OCI-M2 (cell line): ENCODE data around the gene HSD17B11.
"Not testable (repeated sequence)": the region's sequence is repeated elsewhere in the genome, so short reads cannot be mapped to it uniquely, and the experiment has no call there.

Experiments used
- DNase-seq: peaks from one replicate; lab custom pipeline; 2025; ENCODE audit not compliant: unreplicated experiment; lab: John Stamatoyannopoulos, UW

HSD17B11 gene

DNA sequence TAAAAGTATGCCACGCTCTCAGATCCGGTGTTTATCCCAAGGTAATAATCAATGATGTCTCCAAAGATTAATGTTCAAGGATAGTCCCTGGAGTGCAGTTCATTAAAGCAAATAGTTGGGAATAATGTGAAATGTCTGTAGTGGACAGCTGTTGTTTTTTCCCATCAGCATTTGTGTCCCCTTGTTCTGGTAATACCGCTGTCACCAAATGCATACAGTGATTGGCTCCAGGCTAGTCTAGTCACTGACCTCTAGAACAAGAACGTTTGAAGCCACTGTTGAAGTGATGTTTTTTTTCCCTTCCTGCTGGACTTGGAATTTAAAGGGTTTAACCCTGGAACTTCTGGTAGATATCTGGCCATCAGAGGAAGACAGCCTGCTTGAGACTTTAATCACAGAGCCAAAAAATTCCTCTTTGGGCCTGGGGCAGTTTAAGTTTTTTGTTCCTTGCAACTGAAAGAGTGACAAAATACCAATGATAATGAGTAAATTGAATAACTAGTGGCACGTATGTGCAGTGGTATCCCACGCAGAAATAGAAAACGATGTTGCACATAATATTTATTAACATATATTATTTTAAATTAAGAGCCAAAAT lies 30.6 kb downstream of the HSD17B11 start:
- no peak for DNase-seq

DNA sequence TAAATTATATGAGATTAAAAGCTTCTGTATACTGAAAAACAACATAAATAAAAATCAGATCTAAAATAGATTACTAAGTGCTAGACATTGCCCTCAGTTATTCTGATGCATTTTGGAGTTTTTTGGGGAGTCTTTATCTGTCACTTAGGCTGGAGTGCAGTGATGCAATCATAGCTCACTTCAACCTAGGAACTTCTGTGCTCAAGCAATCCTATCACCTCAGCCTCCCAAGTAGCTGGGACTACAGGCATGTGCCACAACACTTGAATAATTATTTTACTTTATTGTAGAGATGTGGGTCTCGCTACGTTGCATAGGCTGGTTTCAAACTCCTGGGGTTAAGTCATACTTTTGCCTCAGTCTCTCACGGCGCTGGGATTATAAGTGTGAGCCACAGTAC lies 31.7 kb downstream of the HSD17B11 start:
- DNase-seq: no peak

DNA sequence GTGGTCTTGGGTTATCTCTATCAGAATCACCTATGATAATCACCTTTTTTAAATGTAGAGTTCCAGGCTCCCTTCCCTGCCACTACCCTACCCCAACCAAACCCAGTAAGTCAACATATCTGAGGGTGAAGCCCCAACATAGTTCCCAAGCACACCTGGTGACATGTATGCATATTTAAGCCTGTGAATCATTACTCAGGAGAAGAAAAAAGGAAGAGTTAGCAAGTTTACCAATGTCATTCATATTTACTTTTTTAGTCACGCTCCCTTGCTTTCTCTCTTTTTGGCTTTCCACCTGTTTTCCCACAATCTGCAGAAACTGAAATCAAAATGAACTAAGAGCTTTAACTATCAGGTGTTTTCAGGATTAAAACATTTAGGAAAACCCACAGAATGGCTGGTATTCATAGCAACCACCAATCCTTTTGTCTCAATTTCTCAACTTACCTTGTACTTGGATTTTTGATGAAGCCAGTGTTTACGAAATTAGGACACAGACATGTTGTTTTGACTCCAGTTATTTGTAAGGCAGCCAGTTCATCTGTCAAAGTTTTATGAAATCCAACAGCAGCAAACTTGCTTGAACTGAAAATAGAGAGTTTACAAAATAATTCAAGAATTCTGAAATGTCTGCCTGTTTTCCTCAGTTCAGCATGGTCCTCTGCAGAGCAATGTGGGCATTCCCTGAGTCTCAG lies 34.0 kb downstream of the HSD17B11 start:
- DNase-seq: no peak

DNA sequence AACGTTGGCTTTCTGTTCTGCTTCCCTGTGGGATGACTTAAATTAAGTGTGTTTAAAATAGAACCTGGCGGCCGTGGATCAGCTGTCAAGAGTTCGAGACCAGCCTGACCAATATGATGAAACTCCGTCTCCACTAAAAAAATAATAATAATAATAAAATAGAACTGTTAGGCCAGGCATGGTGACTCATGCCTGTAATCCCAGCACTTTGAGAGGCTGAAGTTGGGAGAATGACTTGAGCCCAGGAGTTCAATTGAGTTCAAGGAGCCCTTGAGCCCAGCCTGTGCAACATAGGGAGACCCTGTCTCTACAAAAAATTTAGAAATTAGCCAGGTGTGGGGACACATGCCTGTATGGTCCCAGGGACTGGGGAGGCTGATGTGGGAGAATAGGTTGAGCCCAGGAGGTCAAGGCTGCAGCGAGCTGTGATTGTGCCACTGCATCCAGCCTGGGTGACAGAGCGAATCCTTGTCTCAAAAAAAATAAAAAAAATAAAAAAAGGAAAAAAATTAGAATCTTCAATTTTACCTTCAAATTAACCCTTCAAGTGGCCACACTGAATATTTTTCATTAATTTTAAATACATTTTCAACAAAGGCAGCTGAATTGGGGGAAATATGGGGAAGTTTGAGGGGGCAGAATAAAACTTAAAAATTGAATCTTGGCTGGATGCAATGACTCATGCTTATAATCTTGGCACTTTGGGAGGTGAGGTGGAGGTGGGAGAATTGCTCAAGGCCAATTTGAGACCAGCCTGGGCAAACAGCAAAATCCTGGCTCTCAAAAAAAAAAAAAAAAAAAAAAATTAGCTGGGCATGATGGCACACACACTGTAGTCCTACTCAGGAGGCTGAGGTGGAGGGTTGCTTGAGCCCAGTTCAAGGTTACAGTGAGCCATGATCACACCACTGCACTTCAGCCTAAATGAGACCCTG lies 36.6 kb downstream of the HSD17B11 start:
- DNase-seq: no peak

DNA sequence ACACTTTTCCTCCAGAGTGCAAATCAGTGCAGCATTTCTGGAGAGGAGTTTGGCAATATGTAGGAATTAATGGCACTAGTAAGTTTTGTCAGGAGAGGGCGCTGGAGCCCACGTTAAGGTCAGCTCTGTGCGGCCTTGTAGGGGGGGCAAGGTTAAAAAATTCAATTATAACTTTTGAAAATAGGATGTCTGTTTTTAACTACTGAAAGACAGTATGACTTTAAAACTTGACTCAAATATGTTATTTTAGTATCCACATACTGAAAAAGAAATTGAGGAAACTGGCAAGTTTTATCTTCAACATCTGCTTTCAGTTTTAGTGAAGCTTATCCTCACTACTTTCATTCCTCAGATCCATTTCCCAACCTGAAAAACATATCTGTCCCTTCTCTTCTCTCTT lies 37.4 kb downstream of the HSD17B11 start:
- no peak for DNase-seq

DNA sequence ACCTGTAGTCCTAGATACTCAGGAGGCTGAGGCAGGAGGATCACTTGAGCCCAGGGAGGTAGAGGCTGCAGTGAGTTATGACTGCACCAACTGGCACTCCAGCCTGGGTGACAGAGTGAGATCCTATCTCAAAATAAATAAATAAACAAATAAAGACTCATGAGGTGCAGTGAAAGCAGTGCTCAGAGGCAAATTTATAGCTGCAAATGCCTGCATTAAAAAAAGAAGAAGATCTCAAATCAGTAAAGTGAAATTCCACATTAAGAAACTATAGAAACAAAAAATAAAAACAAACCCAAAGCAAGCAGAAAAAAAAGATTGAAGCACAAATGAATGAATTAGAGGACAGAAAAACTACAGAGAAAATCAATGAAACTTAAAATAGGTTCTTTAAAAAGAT lies 45.8 kb downstream of the HSD17B11 start:
- no peak for DNase-seq

DNA sequence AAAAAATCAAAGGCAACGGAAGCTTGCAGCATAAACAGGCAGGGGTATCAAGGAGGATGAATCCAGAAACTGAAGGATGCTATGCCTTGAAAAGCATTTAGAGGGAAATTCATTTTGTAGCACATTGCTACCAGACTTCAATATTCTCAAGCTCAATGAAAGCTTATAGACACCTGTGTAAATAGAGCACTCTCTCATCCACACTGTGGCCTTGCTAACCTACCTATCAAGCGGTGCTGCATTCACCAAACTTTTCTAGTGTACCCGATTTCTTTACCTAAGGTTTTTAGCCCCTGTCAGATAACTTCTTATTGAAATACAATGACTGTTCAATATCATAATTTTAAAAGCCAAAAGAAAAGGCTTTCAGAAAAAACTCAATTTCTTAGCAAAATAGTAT lies 48.1 kb downstream of the HSD17B11 start:
- DNase-seq: no peak

DNA sequence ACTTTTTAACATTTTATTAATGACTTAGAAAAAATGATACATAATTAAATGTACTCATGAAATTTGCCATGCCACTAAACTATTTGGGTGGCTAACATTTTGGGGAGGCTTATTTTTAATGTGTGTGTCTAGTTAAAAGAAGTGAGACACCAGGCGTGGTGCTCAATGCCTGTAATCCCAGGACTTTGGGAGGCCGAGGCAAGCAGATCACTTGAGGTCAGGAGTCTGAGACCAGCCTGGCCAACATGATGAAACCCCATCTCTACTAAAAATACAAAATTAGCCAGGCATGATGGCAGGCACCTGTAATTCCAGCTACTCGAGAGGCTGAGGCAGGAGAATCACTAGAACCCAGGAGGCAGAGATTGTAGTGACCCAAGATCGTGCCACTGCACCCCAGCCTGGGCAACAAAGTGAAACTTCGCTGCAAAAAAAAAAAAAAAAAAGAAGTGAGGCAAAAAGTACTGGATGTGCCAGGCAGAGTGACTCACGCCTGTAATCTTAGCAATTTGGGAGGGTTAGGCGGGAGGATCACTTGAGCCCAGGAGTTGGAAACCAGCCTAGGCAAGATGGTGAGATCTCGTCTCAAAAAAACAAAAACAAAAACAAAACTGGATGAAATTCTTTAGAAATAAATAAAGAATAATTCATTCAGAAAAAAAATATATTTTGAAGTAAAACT lies 48.9 kb downstream of the HSD17B11 start:
- DNase-seq: not testable (repeated sequence)

DNA sequence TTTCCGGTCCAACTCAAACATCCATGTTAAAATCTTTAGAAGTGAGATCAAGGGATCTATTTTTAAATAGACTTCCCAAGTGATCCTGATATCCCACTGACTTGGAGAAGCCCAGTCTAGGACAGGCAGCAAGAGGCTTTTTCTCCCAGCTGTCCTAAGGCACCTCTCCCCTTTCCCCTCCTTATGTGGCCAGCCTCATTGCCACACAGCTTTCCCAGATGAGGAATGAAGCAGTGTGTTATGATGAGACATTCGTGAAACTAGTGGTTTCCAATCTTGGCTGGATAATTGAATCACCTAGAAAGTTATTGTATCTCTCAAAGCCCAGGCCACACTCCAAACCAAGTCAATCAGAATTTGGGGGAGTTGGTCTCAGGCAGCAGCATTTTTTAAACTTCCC lies 51.5 kb downstream of the HSD17B11 start:
- no peak for DNase-seq

DNA sequence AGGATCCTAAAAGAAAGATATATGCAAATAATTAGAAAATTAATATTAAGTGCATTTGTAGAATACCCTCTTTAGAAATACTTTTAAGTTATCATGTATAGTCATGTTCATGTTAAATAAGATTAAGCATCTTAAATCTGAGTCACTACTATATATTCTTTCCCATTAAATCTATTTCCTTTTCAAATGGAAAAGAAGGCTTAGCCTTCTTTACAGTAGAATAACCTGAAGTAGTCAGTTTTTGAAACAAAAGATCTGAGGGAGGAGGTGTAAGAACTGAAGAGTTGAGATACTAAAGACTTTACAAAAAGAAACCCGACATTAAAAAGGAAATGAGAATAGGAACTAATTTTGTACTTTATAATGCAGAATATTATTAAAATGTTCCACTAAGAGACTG lies 53.6 kb downstream of the HSD17B11 start:
- DNase-seq: no peak

DNA sequence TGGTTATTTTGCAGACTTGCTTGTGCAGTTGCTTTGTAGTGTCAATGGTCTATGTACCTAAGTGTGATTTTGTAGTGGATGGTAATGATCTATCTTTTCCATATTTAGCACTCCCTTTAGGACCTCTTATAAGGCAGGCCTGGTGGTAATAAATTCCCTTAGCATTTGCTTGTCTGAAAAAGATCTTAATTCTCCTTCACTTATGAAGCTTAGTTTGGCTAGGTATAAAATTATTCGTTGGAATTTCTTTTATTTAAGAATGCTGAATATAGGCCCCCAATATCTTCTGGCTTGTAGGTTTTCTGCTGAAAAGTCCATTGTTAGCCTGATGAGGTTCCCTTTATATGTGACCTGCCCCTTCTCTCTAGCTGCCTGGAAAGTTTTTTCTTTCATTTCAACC lies 57.7 kb downstream of the HSD17B11 start:
- no peak for DNase-seq

DNA sequence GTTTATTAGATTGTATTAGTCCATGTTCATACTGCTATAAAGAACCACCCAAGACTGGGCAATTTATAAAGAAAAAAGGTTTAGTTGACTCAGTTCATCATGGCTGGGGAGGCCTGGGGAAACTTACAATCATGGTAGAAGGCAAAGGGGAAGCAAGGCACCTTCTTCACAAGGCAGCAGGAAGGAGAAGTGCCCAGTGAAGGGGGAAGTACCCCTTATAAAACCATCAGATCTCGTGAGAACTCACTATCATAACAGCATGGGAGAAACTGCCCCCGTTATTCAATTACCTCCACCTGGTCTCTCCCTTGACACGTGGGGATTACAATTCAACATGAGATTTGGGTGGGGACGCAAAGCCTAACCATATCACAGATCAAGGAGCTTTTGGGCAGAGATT lies 60.2 kb downstream of the HSD17B11 start:
- no peak for DNase-seq

DNA sequence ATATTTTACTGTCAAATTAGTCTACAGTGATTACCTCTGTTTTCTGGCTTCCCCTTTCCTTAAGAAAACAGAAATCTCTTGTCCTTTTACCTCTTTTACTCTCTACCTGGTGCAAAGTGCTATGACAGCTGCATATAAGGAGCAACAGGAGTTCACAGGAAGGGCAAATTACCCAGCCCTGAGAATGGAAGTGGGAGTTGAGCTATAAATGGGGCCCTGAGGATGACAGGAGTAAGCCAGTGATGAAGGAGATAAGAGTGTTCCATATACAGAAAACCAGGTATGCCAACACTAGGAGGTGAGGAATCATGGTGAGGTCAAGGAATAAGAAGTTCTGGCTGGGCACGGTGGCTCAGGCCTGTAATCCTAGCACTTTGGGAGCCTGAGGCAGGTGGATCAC lies 63.9 kb downstream of the HSD17B11 start:
- no peak for DNase-seq

DNA sequence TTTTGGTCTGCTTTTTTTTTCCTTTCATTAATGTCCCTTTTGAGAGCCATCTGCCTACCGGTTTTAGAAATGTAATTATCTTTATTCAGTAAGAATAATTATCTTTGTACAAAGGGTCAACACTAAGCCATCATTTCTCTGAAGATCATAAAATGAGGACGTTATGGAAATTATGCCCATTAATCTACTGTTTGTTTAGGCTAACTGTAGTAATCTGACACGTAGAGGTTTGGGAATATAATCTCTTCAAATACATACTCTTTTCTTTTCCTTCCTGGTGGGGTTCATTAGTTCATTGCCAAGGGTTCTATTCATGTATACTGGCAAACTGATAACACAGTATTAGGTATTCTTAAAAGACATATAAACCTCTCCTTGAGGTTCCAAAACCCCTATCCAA lies 64.5 kb downstream of the HSD17B11 start:
- no peak for DNase-seq

DNA sequence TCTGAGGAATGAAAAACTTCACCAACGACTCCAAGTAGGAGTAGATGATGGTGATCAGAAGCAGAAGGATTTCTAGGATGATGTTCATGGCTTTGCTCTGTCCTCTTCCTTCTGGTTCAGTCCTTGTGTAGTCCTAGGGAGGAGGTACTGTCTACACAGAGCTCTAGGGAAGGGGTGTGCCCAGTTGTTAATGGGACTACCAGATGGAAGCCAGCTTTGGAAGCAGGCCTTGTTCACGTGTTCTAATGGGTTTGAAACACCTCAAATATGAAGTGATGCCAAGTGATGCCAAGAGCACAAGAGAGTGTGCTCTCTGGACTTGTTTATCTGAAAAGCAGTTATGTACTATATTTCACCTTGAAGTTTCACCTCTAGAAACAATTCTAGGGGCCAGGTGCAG lies 68.2 kb downstream of the HSD17B11 start, which contains the start of gene HSD17B13:
HSD17B13 (minus strand) TSS at position 129 of the 400 bp plus-strand sequence; CDS start at position 88, 41 bp downstream.
- no peak for DNase-seq

DNA sequence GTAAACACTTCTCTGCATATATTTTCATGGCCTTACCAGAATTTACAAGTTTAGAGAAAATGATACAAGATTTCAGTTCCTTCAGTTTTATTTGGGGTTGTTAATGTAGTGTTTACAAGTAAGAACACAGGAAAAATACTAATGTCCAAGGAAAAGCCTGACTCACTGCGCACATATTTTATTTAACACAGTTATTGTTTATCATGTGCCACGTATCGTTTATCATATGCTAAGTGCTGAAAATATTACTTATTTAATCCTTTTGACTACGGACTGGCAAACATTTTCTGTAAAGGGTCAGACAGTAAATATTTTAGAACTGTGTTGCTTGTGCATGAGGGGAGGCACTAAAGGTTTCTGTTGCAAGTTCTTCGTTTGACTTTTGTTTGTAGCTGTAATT lies 69.1 kb downstream of the HSD17B11 start:
- DNase-seq: no peak

DNA sequence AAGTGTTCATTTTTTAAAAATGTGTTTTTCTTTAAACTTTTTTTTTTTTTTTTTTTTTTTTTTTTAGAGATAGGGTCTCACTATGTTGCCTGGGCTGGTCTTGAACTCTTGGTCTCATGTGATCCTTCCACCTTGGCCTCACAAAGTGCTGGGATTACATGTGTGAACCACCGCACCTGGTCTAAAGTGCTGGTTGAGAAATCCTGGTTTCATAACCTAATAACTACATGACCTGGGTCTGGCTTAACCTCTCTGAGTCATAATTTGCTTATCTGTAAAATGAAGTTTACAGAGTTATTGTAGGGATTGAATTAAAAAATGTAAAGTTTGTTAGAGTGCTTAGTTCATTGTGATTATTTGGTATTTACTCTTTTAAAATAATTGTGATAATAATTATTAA lies 73.5 kb downstream of the HSD17B11 start:
- DNase-seq: no peak

DNA sequence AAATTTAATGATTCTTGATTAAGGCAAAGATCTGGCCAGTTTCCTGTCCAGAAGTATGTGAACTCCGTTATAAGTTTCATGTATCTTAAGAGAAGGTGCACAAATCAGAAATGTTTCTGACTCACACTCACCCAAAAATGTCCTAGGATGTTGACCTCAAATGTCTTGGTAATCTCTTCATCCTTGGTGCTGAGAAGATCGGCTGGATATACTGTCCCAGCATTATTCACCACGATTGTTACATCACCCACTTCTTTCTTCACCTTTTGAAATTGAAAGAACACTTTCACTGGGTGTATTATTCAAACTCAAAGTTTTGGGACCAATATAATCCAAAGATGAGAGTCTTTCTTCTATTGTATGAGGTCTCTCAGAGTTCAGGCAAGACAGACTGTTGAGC lies 74.0 kb downstream of the HSD17B11 start:
- no peak for DNase-seq

DNA sequence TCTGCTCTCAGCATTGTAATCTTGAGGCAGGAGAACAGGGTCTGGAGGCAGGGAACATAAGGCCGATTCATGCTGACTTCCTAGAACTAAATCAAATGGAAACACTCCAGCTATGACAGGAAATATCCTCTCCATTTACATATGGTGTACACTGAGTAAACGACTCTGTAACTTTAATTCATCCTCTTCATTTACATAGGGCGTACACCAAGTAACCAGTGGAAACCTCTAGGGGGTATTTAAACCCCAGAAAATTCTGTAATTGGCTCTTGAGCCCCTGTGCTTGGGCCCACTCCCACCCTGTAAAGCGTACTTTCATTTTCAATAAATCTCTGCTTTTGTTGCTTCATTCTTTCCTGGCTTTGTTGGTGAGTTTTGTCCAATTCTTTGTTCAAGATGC lies 76.0 kb downstream of the HSD17B11 start:
- not testable (repeated sequence) for DNase-seq

DNA sequence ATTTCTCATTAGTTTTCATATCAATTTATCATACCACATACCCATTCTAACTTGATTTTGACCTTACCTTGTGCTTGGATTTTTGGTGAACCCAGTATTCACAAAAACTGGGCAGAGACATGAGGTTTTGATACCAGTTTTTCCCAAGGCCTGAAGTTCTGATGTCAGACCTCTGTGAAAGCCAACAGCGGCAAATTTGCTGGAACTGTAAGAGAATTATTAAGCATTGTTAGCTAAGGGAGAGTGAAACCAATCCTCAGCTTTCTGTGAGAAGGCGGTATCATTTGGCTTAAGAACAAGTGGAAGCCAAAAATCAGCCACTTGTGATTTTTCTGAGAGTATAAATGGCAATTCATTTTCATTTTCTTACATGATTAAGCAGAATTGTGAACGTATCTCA lies 77.2 kb downstream of the HSD17B11 start:
- no peak for DNase-seq

DNA sequence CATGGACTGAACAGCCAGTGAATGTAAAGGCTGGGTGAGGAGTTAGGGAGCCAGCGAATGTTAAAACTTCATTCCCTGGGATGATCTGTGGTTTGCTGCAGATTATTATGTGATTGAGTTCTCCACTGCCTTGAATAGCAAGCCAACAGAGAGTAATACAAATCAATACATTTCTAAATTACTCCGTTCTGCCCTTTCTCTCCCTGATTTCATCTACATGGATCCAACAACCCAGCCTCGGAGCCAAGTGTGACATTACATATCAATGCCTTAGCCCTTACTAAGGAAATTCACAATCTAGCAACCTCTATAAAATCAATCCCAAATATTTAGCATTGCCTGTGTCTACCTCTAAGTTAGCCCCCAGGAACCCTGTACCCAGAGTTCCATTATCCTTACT lies 79.3 kb downstream of the HSD17B11 start:
- DNase-seq: no peak
